Measurements from ENCODE around the gene ADIPOQ. TPM values are rescaled to one million over a fixed set of nuclear protein-coding genes. Genes with fewer than 3 reads are reported as not detected.

The ADIPOQ gene
- total and polyA plus RNA-seq, 2 of the 13 experiments (the other 11 are each of a cell fraction or from before 2014, with no cell fraction given), result not detected

DNA sequence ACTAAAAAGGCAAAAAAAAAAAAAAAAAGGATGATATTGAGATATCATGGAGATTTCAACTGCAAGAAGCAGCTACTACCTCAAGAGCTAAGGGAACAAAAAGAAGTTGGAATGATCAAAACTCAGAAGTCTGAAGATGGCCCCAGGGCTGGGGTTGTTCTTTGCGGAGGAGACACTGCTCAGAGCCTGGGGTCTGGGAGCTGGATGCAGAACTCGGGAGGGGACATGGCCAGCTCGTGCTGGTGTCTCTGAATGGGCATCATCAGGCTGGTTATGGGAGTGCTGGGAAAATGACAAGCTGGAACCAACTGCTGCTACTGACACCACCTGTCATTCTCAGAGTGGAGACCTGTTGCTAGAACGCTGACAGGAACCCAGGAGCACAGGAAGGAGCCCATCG lies 14.2 kb upstream of the ADIPOQ start:
- Histone ChIP-seq H3K4me2 (ENCODE audit: low read depth, low read length) (no peak overlapping the region), H3K9me3 (ENCODE audit: low read length) (no peaks in the 10 kb centered on the region), H3K27me3 (ENCODE audit: control insufficient read depth in 1 of 2, insufficient read depth in 2 of 2, low read length in 2 of 2) (peaks cover 0 to 42% of the 10 kb centered on the region in 2 experiments; a peak in 4 of 5 replicates), H3K36me3 (replicated peaks in 1 of 2; ENCODE audit: control insufficient read depth in 1 of 2, insufficient read depth in 2 of 2, low read length in 2 of 2) (no peaks in the 10 kb centered on the region), H3K27ac (ENCODE audit: extremely low read length, insufficient read depth, low read length) (no peak overlapping the region), H3K4me3 (replicated peaks in 1 of 3; ENCODE audit: insufficient read depth in 1 of 3, low read depth in 2 of 3, low read length in 3 of 3) (no peak overlapping the region), H3K79me2 (ENCODE audit: insufficient read depth, low read length) (no peaks in the 10 kb centered on the region), H3K9ac (ENCODE audit: insufficient read depth, low read depth, low read length) (no peak overlapping the region), H3K4me1 (ENCODE audit: insufficient read depth, low read length) (peaks cover 29% of the 10 kb centered on the region), H2AFZ (ENCODE audit: low read length) (no peak overlapping the region), H4K20me1 (ENCODE audit: insufficient read depth, low read length) (peaks cover 5% of the 10 kb centered on the region; the same call in 1 of the 2 replicates)
- in situ Hi-C loops (cut with HindIII; ENCODE audit: extremely low pct_ligation_motif_present, low pct_unique_long_range_greater_than_20kb) (no loop called here), intact Hi-C loops (cut with micrococcal nuclease; ENCODE audit: unreplicated experiment) (no loop called here)
- 40% methylated on average over 5 of the region's 5 CpGs for WGBS (ENCODE audit: low lambda C conversion rate)
- POLR2A ChIA-PET, result interaction anchor here (2.3 kb wide), 1 partner anchor 210 kb away, joined by 6 read pairs; no protein-coding TSS in a partner anchor
- ATAC-seq (no peak), DNase-seq (ENCODE audit: low spot score) (no peak), FAIRE-seq (no peak)
- no TSS peak for BruUV-seq (replicated peaks)
- no peak for TF ChIP-seq CHD2 (IDR thresholded peaks at IDR 0.05; ENCODE audit: low read depth, low read length)
- TF ChIP-seq, protein P1, sequence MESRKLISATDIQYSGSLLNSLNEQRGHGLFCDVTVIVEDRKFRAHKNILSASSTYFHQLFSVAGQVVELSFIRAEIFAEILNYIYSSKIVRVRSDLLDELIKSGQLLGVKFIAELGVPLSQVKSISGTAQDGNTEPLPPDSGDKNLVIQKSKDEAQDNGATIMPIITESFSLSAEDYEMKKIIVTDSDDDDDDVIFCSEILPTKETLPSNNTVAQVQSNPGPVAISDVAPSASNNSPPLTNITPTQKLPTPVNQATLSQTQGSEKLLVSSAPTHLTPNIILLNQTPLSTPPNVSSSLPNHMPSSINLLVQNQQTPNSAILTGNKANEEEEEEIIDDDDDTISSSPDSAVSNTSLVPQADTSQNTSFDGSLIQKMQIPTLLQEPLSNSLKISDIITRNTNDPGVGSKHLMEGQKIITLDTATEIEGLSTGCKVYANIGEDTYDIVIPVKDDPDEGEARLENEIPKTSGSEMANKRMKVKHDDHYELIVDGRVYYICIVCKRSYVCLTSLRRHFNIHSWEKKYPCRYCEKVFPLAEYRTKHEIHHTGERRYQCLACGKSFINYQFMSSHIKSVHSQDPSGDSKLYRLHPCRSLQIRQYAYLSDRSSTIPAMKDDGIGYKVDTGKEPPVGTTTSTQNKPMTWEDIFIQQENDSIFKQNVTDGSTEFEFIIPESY (CRISPR knock-in tag; IDR thresholded peaks at IDR 0.05), result no peak
- CTCF ChIA-PET (ENCODE audit: low intra/inter-chr PET ratio, low total read pairs), result no interaction called here

DNA sequence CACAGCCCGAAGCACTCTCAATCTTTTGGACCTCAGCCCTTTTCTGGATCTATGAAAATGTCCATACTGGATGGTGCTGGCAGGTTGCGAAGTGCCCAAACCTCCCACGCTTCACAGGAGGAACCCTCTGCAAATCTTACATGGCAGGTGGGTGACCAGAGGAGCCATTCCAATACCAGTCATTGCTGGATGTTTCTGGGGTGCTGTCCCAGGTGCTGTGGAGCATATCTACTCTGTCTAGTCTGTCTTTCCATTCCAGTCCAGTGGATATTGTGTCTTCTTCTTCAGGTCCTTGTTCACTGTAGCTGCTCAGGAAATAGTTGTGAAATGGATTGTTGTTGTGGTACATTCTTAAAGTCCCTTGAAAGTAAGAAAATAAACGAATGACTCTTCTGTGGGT lies 10.7 kb upstream of the ADIPOQ start:
- in situ Hi-C loops (cut with HindIII; ENCODE audit: extremely low pct_ligation_motif_present, low pct_unique_long_range_greater_than_20kb), result no loop called here
- FAIRE-seq, result no peak

More for the DNA sequence above, 10.7 kb upstream of the ADIPOQ start:
- intact Hi-C loops (cut with micrococcal nuclease; ENCODE audit: unreplicated experiment), result no loop called here
- 13% methylated on average over 3 of the region's 4 CpGs for WGBS (ENCODE audit: low lambda C conversion rate)
- ChIA-PET POLR2A (no interaction called here), CTCF (ENCODE audit: low intra/inter-chr PET ratio, low total read pairs) (no interaction called here)
- no peak overlapping the region for H3K9ac ChIP-seq (ENCODE audit: insufficient read depth, low read depth, low read length)
- no peak for TF ChIP-seq ZNF335 (CRISPR knock-in tag; IDR thresholded peaks at IDR 0.05)
- TF ChIP-seq, protein P2, sequence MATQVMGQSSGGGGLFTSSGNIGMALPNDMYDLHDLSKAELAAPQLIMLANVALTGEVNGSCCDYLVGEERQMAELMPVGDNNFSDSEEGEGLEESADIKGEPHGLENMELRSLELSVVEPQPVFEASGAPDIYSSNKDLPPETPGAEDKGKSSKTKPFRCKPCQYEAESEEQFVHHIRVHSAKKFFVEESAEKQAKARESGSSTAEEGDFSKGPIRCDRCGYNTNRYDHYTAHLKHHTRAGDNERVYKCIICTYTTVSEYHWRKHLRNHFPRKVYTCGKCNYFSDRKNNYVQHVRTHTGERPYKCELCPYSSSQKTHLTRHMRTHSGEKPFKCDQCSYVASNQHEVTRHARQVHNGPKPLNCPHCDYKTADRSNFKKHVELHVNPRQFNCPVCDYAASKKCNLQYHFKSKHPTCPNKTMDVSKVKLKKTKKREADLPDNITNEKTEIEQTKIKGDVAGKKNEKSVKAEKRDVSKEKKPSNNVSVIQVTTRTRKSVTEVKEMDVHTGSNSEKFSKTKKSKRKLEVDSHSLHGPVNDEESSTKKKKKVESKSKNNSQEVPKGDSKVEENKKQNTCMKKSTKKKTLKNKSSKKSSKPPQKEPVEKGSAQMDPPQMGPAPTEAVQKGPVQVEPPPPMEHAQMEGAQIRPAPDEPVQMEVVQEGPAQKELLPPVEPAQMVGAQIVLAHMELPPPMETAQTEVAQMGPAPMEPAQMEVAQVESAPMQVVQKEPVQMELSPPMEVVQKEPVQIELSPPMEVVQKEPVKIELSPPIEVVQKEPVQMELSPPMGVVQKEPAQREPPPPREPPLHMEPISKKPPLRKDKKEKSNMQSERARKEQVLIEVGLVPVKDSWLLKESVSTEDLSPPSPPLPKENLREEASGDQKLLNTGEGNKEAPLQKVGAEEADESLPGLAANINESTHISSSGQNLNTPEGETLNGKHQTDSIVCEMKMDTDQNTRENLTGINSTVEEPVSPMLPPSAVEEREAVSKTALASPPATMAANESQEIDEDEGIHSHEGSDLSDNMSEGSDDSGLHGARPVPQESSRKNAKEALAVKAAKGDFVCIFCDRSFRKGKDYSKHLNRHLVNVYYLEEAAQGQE (IDR thresholded peaks at IDR 0.05; ENCODE audit: borderline replicate concordance in 1 of 2, low read depth in 1 of 2, low read length in 2 of 2), result peak; percentile 3 to 82
- H3K9me3 ChIP-seq (ENCODE audit: low read length), result no peaks in the 10 kb centered on the region
- DNase-seq (ENCODE audit: low spot score), result no peak
- ATAC-seq, result no peak
- no peaks in the 10 kb centered on the region for H3K79me2 ChIP-seq (ENCODE audit: insufficient read depth, low read length)
- H3K27ac ChIP-seq (ENCODE audit: extremely low read length, insufficient read depth, low read length), result no peak overlapping the region
- no peak overlapping the region for H2AFZ ChIP-seq (ENCODE audit: low read length)
- no peaks in the 10 kb centered on the region for H3K4me1 ChIP-seq (ENCODE audit: insufficient read depth, low read length)
- H3K4me2 ChIP-seq (ENCODE audit: low read depth, low read length), result no peak overlapping the region
- H4K20me1 ChIP-seq (ENCODE audit: insufficient read depth, low read length), result peaks cover 5% of the 10 kb centered on the region; the same call in 1 of the 2 replicates
- no TSS peak for BruUV-seq (replicated peaks)
- H3K27me3 ChIP-seq (ENCODE audit: control insufficient read depth in 1 of 2, insufficient read depth in 2 of 2, low read length in 2 of 2), result peaks cover 0 to 25% of the 10 kb centered on the region in 2 experiments; a peak in 4 of 5 replicates
- no peak overlapping the region for H3K4me3 ChIP-seq (replicated peaks in 1 of 3; ENCODE audit: insufficient read depth in 1 of 3, low read depth in 2 of 3, low read length in 3 of 3)
- H3K36me3 ChIP-seq (replicated peaks in 1 of 2; ENCODE audit: control insufficient read depth in 1 of 2, insufficient read depth in 2 of 2, low read length in 2 of 2), result no peaks in the 10 kb centered on the region
